Thoracic aorta (tissue), 2 donors: ENCODE results near the gene CNTNAP2. TPM values are rescaled to one million over a fixed set of nuclear protein-coding genes. Genes with fewer than 3 reads are reported as not detected.

Source experiments
- ATAC-seq: fragments of 150-250 bp; one replicate; pipeline ENCODE4 v1.8.0; 2017; ENCODE audit warnings: low read depth; ENCODE audit not compliant: insufficient number of reproducible peaks, low FRiP score
- DNase-seq: peaks from one replicate; pipeline ENCODE4 v3.0.0-alpha.2; 2020; ENCODE audit warnings: low spot score
- H3K27ac ChIP-seq, 2 donors: fragments of 200-600 bp; sonication (generic); 1 replicate in 1 of 2; 2 replicates in 1 of 2; pipeline ENCODE4 v1.5.1; 2016; ENCODE audit warnings: mild to moderate bottlenecking in 2 of 2, moderate library complexity in 2 of 2
- H3K27me3 ChIP-seq: fragments of 200-600 bp; sonication (generic); replicated peaks from 2 replicates; pipeline ENCODE4 v1.6.0; 2016; ENCODE audit warnings: mild to moderate bottlenecking; ENCODE audit not compliant: insufficient read depth
- H3K36me3 ChIP-seq: fragments of 200-600 bp; sonication (generic); one replicate; pipeline ENCODE4 v1.5.1; 2016
- H3K4me1 ChIP-seq, 2 donors: fragments of 200-600 bp; sonication (generic); 1 replicate in 1 of 2; 2 replicates in 1 of 2; pipeline versions ENCODE4 v1.5.1 to v1.6.0; 2016; ENCODE audit warnings: low read depth in 2 of 2, mild to moderate bottlenecking in 1 of 2; ENCODE audit not compliant: control insufficient read depth in 1 of 2
- H3K4me3 ChIP-seq: fragments of 200-600 bp; sonication (generic); 2 replicates; pipeline ENCODE4 v1.5.1; 2016; ENCODE audit warnings: mild to moderate bottlenecking
- H3K9me3 ChIP-seq: fragments of 200-600 bp; sonication (generic); 2 replicates; pipeline ENCODE4 v1.5.1; 2016
- CTCF ChIP-seq: fragments of 200-600 bp; sonication (generic); IDR thresholded peaks from one replicate; pipeline ENCODE4 v1.5.1; 2019; ENCODE audit warnings: antibody characterized with exemption
- total RNA-seq, 2 donors: library from RNA; depleted of rRNA; stranded (reverse); fragments of >200 nt; gene quantifications; one replicate each; pipeline versions ENCODE4 v1.1.0 to v1.2.3, GENCODE V29; 2016

Gene CNTNAP2
- total RNA-seq, 2 donors from 2014 or later = not detected

- no peaks in the 10 kb centered on the region for H3K9me3 ChIP-seq
- no peak for ATAC-seq
- DNase-seq = no peak
- no peaks in the 10 kb centered on the region for H3K36me3 ChIP-seq
- no peaks in the 10 kb centered on the region for H3K27me3 ChIP-seq
- no peak overlapping the region for H3K4me3 ChIP-seq
- no peak for TF ChIP-seq CTCF
- H3K4me1 ChIP-seq = no peaks in the 10 kb centered on the region
- H3K27ac ChIP-seq = no peak overlapping the region
Measured at GRCh38 chr7:147539685-147540084, 1423.1 kb downstream of the CNTNAP2 start.

DNA sequence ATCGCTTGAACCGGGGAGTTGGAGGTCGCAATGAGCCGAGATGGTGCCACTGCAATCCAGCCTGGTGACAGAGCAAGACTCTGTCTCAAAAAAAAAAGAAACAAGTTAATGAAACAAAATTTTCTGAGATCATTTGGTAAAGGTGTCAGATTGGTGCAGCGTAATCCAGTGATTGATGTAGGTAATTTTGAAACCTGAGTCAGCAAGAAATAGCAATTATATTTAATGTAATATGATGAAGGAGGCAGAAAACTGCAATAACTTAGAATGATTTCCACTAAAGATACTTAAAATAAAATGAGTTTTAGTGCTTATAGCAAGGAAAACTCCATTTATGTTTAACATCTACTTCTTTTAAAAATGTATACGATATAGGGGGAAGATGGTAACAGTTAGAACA lies 1424.1 kb downstream of the CNTNAP2 start:
- no peak overlapping the region for H3K4me3 ChIP-seq
- ATAC-seq (no peak), DNase-seq (no peak)

GRCh38 chr7:147541261-147541660 lies 1424.7 kb downstream of the CNTNAP2 start:
- no peak for TF ChIP-seq CTCF
- Histone ChIP-seq H3K4me3 (no peak overlapping the region), H3K36me3 (no peaks in the 10 kb centered on the region), H3K4me1 (no peaks in the 10 kb centered on the region), H3K9me3 (no peaks in the 10 kb centered on the region), H3K27me3 (no peaks in the 10 kb centered on the region), H3K27ac (no peak overlapping the region)
- DNase-seq = no peak
- ATAC-seq = no peak

More for the DNA sequence above, 1424.1 kb downstream of the CNTNAP2 start:
- Histone ChIP-seq H3K27ac (no peak overlapping the region), H3K4me1 (no peaks in the 10 kb centered on the region), H3K36me3 (no peaks in the 10 kb centered on the region), H3K9me3 (no peaks in the 10 kb centered on the region), H3K27me3 (no peaks in the 10 kb centered on the region)
- TF ChIP-seq CTCF = no peak

DNA sequence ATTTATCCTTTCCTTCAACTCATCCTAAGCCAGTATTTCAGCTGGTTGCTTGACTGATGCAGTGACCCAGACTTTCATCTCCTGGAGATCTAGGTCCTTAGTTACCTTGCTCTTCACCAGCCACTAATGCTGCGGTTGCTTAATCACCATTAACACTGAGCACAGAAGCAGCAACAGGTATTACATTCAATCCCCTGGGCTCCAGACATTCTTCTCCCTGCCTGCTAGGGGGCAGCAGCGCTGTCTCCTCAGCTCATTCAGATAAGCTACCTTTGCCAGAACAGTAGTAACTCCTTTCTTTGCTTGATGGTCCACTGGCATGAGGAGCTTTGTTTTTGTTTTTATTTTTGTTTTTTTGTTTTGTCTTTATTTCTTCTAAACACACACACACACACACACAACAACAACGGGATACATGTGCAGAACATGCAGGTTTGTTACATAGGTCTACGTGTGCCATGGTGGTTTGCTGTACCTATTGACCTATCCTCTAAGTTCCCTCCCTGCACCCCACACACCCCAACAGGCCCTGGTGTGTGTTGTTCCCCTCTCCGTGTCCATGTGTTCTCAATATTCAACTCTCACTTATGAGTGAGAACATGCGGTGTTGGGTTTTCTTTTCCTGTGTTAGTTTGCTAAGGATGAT lies 1430.8 kb downstream of the CNTNAP2 start:
- Histone ChIP-seq H3K27ac (no peak overlapping the region), H3K4me3 (no peak overlapping the region), H3K4me1 (no peaks in the 10 kb centered on the region), H3K9me3 (no peaks in the 10 kb centered on the region), H3K27me3 (no peaks in the 10 kb centered on the region), H3K36me3 (no peaks in the 10 kb centered on the region)
- ATAC-seq (no peak), DNase-seq (no peak)
- no peak for TF ChIP-seq CTCF

GRCh38 chr7:147556317-147556716 lies 1439.7 kb downstream of the CNTNAP2 start:
- TF ChIP-seq CTCF = no peak
- ATAC-seq (no peak), DNase-seq (no peak)
- H3K4me1 ChIP-seq = no peaks in the 10 kb centered on the region
- no peaks in the 10 kb centered on the region for H3K36me3 ChIP-seq
- no peaks in the 10 kb centered on the region for H3K9me3 ChIP-seq
- no peaks in the 10 kb centered on the region for H3K27me3 ChIP-seq
- H3K27ac ChIP-seq = no peak overlapping the region
- no peak overlapping the region for H3K4me3 ChIP-seq
